Measurements from ENCODE around the gene BEAN1. TPM values are rescaled to one million over a fixed set of nuclear protein-coding genes. Genes with fewer than 3 reads are reported as not detected.

BEAN1 gene
- total RNA-seq, 1 experiment from 2014 or later: 0.37 TPM

DNA sequence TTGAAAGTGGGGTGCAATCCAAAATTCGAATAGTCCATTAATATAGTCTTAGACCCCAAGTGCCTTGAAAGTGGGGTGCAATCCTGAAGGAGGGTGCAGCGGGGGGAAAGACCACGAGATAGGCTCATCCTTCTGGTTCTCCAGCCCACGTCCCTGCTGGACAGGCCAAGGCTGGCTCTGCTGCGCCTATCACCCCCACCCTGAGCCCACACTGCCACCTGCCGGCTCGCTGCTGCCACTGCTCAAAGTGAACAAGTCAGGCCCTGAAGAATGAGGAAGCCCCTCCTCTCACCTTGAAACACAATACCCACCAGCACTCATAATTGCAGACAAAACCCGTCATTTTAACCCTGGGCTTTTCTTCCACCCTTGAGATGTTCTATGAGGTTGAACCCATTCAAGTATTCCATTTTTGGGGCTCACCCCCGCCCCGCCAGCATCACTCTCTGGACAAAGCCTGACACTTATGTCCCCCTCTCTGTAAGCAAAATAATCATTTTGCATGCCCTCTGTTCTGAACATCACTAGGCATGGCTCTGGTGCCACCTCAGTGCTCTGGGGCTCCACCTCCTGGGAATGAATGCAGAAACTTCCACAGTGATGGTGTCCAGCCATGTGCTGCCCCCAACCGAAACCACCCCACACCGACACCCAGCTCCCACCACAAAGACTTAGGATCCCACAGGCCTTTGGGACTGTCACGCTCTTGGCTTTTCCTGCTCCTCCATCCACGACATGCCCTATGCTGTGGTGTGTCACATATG lies 56.8 kb downstream of the BEAN1 start:
- Histone ChIP-seq H2AFZ (no peak overlapping the region), H3K36me3 (ENCODE audit: low read depth) (no peaks in the 10 kb centered on the region), H4K20me1 (ENCODE audit: insufficient read depth) (no peaks in the 10 kb centered on the region), H3K4me1 (replicated peaks; ENCODE audit: insufficient read depth) (peaks cover 56% of the 10 kb centered on the region), H3K79me2 (ENCODE audit: low read depth) (no peaks in the 10 kb centered on the region), H3K9me3 (ENCODE audit: insufficient read depth, low read depth) (no peaks in the 10 kb centered on the region), H3K4me3 (no peak overlapping the region), H3K9me2 (ENCODE audit: insufficient read depth) (no peaks in the 10 kb centered on the region), H3F3A (ENCODE audit: insufficient read depth, low read depth) (peaks cover 32% of the 10 kb centered on the region), H3K27ac (no peak overlapping the region), H3K4me2 (no peak overlapping the region), H3K27me3 (ENCODE audit: insufficient read depth, low read depth) (no peaks in the 10 kb centered on the region)
- BruUV-seq (replicated peaks): no TSS peak
- no peak for TF ChIP-seq EZH2 (IDR thresholded peaks at IDR 0.05; ENCODE audit: low read depth)
- TF ChIP-seq, protein P1, sequence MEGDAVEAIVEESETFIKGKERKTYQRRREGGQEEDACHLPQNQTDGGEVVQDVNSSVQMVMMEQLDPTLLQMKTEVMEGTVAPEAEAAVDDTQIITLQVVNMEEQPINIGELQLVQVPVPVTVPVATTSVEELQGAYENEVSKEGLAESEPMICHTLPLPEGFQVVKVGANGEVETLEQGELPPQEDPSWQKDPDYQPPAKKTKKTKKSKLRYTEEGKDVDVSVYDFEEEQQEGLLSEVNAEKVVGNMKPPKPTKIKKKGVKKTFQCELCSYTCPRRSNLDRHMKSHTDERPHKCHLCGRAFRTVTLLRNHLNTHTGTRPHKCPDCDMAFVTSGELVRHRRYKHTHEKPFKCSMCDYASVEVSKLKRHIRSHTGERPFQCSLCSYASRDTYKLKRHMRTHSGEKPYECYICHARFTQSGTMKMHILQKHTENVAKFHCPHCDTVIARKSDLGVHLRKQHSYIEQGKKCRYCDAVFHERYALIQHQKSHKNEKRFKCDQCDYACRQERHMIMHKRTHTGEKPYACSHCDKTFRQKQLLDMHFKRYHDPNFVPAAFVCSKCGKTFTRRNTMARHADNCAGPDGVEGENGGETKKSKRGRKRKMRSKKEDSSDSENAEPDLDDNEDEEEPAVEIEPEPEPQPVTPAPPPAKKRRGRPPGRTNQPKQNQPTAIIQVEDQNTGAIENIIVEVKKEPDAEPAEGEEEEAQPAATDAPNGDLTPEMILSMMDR (conservative IDR thresholded peaks at IDR 0.05): peak; percentile 93
- intact Hi-C loops (cut with micrococcal nuclease; ENCODE audit: unreplicated experiment): loop anchor here (1.0 to 5.0 kb wide), 4 partner anchors 78 to 207 kb away; partner anchors contain the start of gene CMTM3
- peak; percentile 74 to 82 for DNase-seq
- POLR2A ChIA-PET (ENCODE audit: unreplicated experiment): no interaction called here
- CTCF ChIA-PET: interaction anchor here (0.5 to 1.0 kb wide), 2 partner anchors 28 to 69 kb away, joined by 3 read pairs; partner anchors contain the start of gene CKLF

DNA sequence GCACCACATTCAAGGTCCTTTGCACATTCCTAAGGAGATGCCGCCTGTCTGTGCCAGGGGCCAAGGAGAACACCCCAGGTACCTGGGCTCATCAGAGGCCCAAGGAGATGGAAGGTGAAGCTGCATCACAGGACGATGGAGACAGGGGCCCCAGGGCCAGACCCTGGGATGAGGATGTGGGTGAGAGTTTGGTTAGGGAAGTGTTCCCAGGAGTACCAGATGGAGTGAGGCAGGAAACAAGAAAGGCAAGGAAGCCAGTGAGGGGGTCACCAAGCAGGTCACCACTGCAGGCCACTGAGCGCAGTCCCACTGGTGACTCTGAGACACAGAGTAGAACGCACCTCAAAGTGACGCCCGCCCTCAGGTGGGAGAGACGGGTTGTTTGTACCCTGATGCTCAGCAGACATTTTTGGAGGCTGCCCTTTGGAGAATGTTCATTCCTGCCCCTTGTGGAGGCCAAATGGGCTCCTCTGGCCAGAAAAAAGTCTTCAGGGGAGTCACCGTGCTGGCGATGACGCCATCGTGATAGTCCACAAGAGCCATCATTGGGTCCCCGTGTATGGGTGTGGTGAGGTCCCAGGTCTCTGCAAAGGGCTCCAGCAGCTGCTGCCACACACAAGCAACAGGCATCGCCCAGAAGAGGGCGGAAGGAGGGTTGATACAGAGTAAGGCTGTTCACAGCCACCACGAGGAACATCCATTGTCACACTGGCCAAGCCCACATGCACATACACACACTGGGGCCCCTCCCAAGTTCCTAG lies 57.5 kb downstream of the BEAN1 start:
- CTCF ChIA-PET: no interaction called here
- Histone ChIP-seq H3K9me2 (ENCODE audit: insufficient read depth) (no peaks in the 10 kb centered on the region), H3K36me3 (ENCODE audit: low read depth) (no peaks in the 10 kb centered on the region), H3K27ac (no peak overlapping the region), H3K4me2 (no peak overlapping the region), H2AFZ (no peak overlapping the region), H3K4me1 (replicated peaks; ENCODE audit: insufficient read depth) (peaks cover 48% of the 10 kb centered on the region), H3K79me2 (ENCODE audit: low read depth) (no peaks in the 10 kb centered on the region), H4K20me1 (ENCODE audit: insufficient read depth) (no peaks in the 10 kb centered on the region), H3K9me3 (ENCODE audit: insufficient read depth, low read depth) (no peaks in the 10 kb centered on the region), H3K27me3 (ENCODE audit: insufficient read depth, low read depth) (no peaks in the 10 kb centered on the region), H3F3A (ENCODE audit: insufficient read depth, low read depth) (peaks cover 32% of the 10 kb centered on the region), H3K4me3 (no peak overlapping the region)
- POLR2A ChIA-PET (ENCODE audit: unreplicated experiment): no interaction called here
- TF ChIP-seq EZH2 (IDR thresholded peaks at IDR 0.05; ENCODE audit: low read depth): no peak
- TF ChIP-seq, protein P1 (conservative IDR thresholded peaks at IDR 0.05): no peak
- no TSS peak for BruUV-seq (replicated peaks)
- intact Hi-C loops (cut with micrococcal nuclease; ENCODE audit: unreplicated experiment): loop anchor here (5.0 kb wide), 2 partner anchors 103 to 207 kb away; no protein-coding TSS in a partner anchor
- no peak for DNase-seq

DNA sequence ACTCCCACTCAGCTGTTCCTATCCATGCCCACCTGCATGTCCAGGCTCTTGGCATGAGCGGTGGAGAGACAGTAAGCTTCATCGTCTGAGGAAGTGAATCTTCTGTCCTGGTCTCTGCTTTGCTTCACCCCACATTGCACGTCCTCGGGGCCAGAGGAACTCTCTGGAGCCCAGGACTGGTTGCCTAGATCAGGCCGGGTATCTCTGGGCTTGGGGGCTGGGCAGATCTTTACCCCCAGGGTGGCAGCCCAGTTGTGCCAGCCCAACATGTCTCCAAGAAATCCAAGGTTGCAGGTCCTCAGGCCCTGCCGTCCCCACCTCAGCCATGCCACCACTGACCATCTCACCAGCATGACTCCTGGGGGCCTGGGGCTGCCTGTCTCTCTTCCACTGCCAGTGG lies 58.3 kb downstream of the BEAN1 start:
- ChIA-PET CTCF (no interaction called here), POLR2A (ENCODE audit: unreplicated experiment) (no interaction called here)
- Histone ChIP-seq H3K9me3 (ENCODE audit: insufficient read depth, low read depth) (no peaks in the 10 kb centered on the region), H3F3A (ENCODE audit: insufficient read depth, low read depth) (peaks cover 32% of the 10 kb centered on the region), H4K20me1 (ENCODE audit: insufficient read depth) (no peaks in the 10 kb centered on the region), H3K27ac (no peak overlapping the region), H3K36me3 (ENCODE audit: low read depth) (no peaks in the 10 kb centered on the region), H2AFZ (no peak overlapping the region), H3K4me3 (no peak overlapping the region), H3K9me2 (ENCODE audit: insufficient read depth) (no peaks in the 10 kb centered on the region), H3K79me2 (ENCODE audit: low read depth) (no peaks in the 10 kb centered on the region), H3K4me1 (replicated peaks; ENCODE audit: insufficient read depth) (peaks cover 43% of the 10 kb centered on the region), H3K27me3 (ENCODE audit: insufficient read depth, low read depth) (no peaks in the 10 kb centered on the region), H3K4me2 (no peak overlapping the region)
- intact Hi-C loops (cut with micrococcal nuclease; ENCODE audit: unreplicated experiment): loop anchor here (5.0 kb wide), 1 partner anchor 102 kb away; no protein-coding TSS in a partner anchor
- no TSS peak for BruUV-seq (replicated peaks)
- TF ChIP-seq, protein P1 (conservative IDR thresholded peaks at IDR 0.05): no peak
- TF ChIP-seq EZH2 (IDR thresholded peaks at IDR 0.05; ENCODE audit: low read depth): no peak
- DNase-seq: no peak

All from PC-9 (cell line).